K562 (cell line): ENCODE results near the gene TOR1B. TPM values are rescaled to one million over a fixed set of nuclear protein-coding genes. Genes with fewer than 3 reads are reported as not detected.
A peak's percentile ranks its signal among the peaks of the same experiment; 100 is the strongest.

Experiments
- CBX5 ChIP-seq: IDR thresholded peaks from 2 replicates; pipeline ENCODE4 v1.6.1; 2014; ENCODE audit warnings: low read depth, borderline replicate concordance
- GABPA ChIP-seq: fragments of 200-800 bp; sonication (Bioruptor generic); conservative IDR thresholded peaks from 2 replicates; pipeline ENCODE4 v1.6.1; 2016; ENCODE audit warnings: low read depth, missing genetic modification characterization, missing compliant biosample characterization
- HDAC2 ChIP-seq: fragments of 450-650 bp; IDR thresholded peaks from 2 replicates; pipeline ENCODE4 v1.6.1; 2016; ENCODE audit warnings: mild to moderate bottlenecking
- HMGN3 ChIP-seq: IDR thresholded peaks from 2 replicates; pipeline ENCODE4 v1.6.1; 2011; ENCODE audit warnings: borderline replicate concordance, low read depth, mild to moderate bottlenecking, mixed read lengths, low read length; ENCODE audit not compliant: insufficient read length; ENCODE audit errors: extremely low read depth
- MTA2 ChIP-seq: fragments of 450-650 bp; IDR thresholded peaks from 2 replicates; pipeline ENCODE4 v1.6.1; 2016; ENCODE audit warnings: low read depth
- NBN ChIP-seq: fragments of 450-650 bp; IDR thresholded peaks from 2 replicates; pipeline ENCODE4 v1.6.1; 2016; ENCODE audit warnings: low read depth, mild to moderate bottlenecking
- NCOA2 ChIP-seq, 2 experiments: fragments of 450-650 bp; IDR thresholded peaks; 2 replicates each; pipeline ENCODE4 v1.6.1; 2018; ENCODE audit warnings: mild to moderate bottlenecking in 2 of 2, moderate library complexity in 1 of 2; ENCODE audit not compliant: partially characterized antibody in 2 of 2
- PHB ChIP-seq: fragments of 250-450 bp; sonication (Bioruptor Pico); IDR thresholded peaks from 2 replicates; pipeline ENCODE4 v1.5.0; 2021
- POLR3A ChIP-seq: IDR thresholded peaks from 2 replicates; pipeline ENCODE4 v1.6.1; 2011; ENCODE audit warnings: borderline replicate concordance, mild to moderate bottlenecking, moderate library complexity; ENCODE audit not compliant: insufficient read length, insufficient read depth; ENCODE audit errors: extremely low read depth
- RCOR1 ChIP-seq, 2 experiments: IDR thresholded peaks; 2 replicates each; pipeline ENCODE4 v1.6.1; 2012; ENCODE audit warnings: low read depth in 2 of 2, low read length in 2 of 2, borderline replicate concordance in 1 of 2, improper control_type of control experiment in 1 of 2
- RREB1 ChIP-seq: fragments of 250-450 bp; sonication (Bioruptor Pico); IDR thresholded peaks from 2 replicates; pipeline ENCODE4 v1.4.0; 2020
- RUNX1 ChIP-seq: sonication (generic); IDR thresholded peaks from 2 replicates; pipeline ENCODE4 v1.6.1; 2016; ENCODE audit warnings: antibody characterized with exemption, low read depth
- SAP30 ChIP-seq: fragments of 200-600 bp; sonication (generic); IDR thresholded peaks from 2 replicates; pipeline ENCODE4 v1.6.1; 2012; ENCODE audit warnings: borderline replicate concordance, low read depth, mild to moderate bottlenecking, moderate library complexity, low read length, control low read depth, inconsistent platforms; ENCODE audit not compliant: insufficient read depth, poor library complexity, severe bottlenecking
- SMARCE1 ChIP-seq: fragments of 450-650 bp; IDR thresholded peaks from 2 replicates; pipeline ENCODE4 v1.7.1; 2016; ENCODE audit warnings: mild to moderate bottlenecking
- U2AF1 ChIP-seq: fragments of 200-400 bp; formaldehyde crosslinking; optimal IDR thresholded peaks from 2 replicates; pipeline ENCODE3; 2017; ENCODE audit warnings: mild to moderate bottlenecking, low read depth, low read length, moderate library complexity
- ZNF24 ChIP-seq: fragments of 450-650 bp; IDR thresholded peaks from 2 replicates; pipeline ENCODE4 v1.6.1; 2016
- polyA plus RNA-seq, 8 experiments: library from polyadenylated mRNA; depleted of rRNA in 4 of 8; stranded (reverse) in 5 of 8; unstranded in 3 of 8; fragments of >200 nt; fragmentation: Nextera tagmentation in 2 of 8; fragmentation: Illumina TruSeq in 1 of 8; extraction: Ambion mirVana in 2 of 8; extraction: Trizol in 1 of 8; gene quantifications; 2 replicates each; pipeline versions ENCODE4 v1.2.1 to v1.2.3, GENCODE V29; 2011 to 2014; ENCODE audit warnings: inconsistent platforms in 1 of 8, missing spikeins in 1 of 8
- total RNA-seq, 7 experiments: library from RNA; depleted of rRNA in 6 of 7; stranded (reverse); fragments of >200 nt in 6 of 7; fragmentation: Illumina TruSeq in 2 of 7; extraction: Trizol in 2 of 7; gene quantifications; 2 replicates each; pipeline versions ENCODE4 v1.2.1 to v1.2.3, GENCODE V29; 2011 to 2021; ENCODE audit warnings: low replicate concordance in 1 of 7
- TF ChIP-seq, protein P1 (sequence below), 2 experiments: fragments of 450-650 bp; conservative IDR thresholded peaks; 2 replicates each; pipeline ENCODE4 v1.6.1; 2017; ENCODE audit warnings: mild to moderate bottlenecking in 2 of 2, moderate library complexity in 2 of 2
- TF ChIP-seq, protein P2 (sequence below): fragments of 450-650 bp; IDR thresholded peaks from 2 replicates; pipeline ENCODE4 v1.6.1; 2014; ENCODE audit warnings: low read depth, mild to moderate bottlenecking, moderate library complexity, borderline replicate concordance

Gene TOR1B
- total and polyA plus RNA-seq, 9 of the 15 experiments (the other 6 are each of a cell fraction or from before 2014, with no cell fraction given), result 4.2 to 36.5 (median 24.6) TPM

DNA sequence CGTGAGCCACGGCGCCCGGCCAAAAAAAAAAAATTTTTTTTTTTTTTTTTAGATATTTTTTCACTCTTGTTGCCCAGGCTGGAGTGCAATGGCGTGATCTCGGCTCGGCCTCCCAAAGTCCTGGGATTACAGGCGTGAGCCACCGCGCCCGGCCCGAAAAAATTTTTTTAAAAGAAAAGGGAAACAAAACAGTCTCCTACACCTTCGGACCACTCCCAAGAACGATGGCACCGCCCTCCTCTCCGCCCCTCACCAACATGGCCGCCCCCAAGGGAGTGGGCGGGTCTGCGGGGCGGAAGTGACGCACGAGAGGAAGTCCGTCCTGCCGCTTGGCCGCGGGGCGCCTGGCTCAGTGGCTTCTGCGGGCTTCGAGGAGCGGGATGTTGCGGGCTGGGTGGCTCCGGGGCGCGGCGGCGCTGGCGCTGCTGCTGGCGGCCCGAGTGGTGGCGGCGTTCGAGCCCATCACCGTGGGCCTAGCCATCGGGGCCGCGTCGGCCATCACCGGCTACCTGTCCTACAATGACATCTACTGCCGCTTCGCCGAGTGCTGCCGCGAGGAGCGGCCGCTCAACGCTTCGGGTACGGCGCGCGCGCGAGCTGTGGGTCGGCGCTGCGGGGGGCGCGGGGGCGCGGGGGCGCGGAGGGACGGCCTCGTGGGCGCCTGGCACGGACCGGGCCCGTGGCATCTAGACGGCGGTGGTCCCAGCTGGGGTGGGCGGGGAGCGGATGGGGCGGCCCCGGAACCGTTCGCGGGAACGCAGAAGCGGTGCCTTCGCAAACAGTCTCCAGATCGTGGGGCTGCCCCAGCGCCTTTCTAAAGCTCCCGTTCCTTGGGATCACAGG, at the start of gene TOR1B (continued):
- TF ChIP-seq GABPA (tag), result peak; percentile 100
- TF ChIP-seq, protein P1, sequence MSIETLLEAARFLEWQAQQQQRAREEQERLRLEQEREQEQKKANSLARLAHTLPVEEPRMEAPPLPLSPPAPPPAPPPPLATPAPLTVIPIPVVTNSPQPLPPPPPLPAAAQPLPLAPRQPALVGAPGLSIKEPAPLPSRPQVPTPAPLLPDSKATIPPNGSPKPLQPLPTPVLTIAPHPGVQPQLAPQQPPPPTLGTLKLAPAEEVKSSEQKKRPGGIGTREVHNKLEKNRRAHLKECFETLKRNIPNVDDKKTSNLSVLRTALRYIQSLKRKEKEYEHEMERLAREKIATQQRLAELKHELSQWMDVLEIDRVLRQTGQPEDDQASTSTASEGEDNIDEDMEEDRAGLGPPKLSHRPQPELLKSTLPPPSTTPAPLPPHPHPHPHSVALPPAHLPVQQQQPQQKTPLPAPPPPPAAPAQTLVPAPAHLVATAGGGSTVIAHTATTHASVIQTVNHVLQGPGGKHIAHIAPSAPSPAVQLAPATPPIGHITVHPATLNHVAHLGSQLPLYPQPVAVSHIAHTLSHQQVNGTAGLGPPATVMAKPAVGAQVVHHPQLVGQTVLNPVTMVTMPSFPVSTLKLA (conservative IDR thresholded peaks at IDR 0.05), result peak; percentile 68 to 87
- peak; percentile 95 for TF ChIP-seq SAP30
- no peak for TF ChIP-seq POLR3A
- TF ChIP-seq RREB1 (CRISPR knock-in tag), result peak; percentile 80; the same call in 1 of the 2 replicates
- no peak for TF ChIP-seq HDAC2
- 0 out of 2 replicates have a peak, but pooled peaks have one; percentile 35 for TF ChIP-seq RUNX1
- no peak for TF ChIP-seq ZNF24
- TF ChIP-seq NCOA2 (IDR thresholded peaks at IDR 0.05; ENCODE audit: partially characterized antibody in 2 of 2), result peak in 1 of 2 experiments; percentile 91
- no peak for TF ChIP-seq MTA2
- peak; percentile 89 for TF ChIP-seq HMGN3
- TF ChIP-seq U2AF1, result peak; percentile 91
- 0 out of 2 replicates have a peak, but pooled peaks have one; percentile 0 for TF ChIP-seq SMARCE1
- no peak; the same call in 1 of the 2 replicates for TF ChIP-seq CBX5
- 0 out of 2 replicates have a peak, but pooled peaks have one; percentile 26 for TF ChIP-seq NBN
- no peak for TF ChIP-seq PHB
- TF ChIP-seq, protein P2, sequence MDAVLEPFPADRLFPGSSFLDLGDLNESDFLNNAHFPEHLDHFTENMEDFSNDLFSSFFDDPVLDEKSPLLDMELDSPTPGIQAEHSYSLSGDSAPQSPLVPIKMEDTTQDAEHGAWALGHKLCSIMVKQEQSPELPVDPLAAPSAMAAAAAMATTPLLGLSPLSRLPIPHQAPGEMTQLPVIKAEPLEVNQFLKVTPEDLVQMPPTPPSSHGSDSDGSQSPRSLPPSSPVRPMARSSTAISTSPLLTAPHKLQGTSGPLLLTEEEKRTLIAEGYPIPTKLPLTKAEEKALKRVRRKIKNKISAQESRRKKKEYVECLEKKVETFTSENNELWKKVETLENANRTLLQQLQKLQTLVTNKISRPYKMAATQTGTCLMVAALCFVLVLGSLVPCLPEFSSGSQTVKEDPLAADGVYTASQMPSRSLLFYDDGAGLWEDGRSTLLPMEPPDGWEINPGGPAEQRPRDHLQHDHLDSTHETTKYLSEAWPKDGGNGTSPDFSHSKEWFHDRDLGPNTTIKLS, result no peak; the same call in 1 of the 2 replicates
- TF ChIP-seq RCOR1 (IDR thresholded peaks at IDR 0.05; ENCODE audit: borderline replicate concordance in 1 of 2, low read depth in 2 of 2, low read length in 2 of 2), result peak; percentile 21 to 43; a peak in 2 of 4 replicates
